ENCODE results near the gene SLC2A2.

The SLC2A2 gene

DNA sequence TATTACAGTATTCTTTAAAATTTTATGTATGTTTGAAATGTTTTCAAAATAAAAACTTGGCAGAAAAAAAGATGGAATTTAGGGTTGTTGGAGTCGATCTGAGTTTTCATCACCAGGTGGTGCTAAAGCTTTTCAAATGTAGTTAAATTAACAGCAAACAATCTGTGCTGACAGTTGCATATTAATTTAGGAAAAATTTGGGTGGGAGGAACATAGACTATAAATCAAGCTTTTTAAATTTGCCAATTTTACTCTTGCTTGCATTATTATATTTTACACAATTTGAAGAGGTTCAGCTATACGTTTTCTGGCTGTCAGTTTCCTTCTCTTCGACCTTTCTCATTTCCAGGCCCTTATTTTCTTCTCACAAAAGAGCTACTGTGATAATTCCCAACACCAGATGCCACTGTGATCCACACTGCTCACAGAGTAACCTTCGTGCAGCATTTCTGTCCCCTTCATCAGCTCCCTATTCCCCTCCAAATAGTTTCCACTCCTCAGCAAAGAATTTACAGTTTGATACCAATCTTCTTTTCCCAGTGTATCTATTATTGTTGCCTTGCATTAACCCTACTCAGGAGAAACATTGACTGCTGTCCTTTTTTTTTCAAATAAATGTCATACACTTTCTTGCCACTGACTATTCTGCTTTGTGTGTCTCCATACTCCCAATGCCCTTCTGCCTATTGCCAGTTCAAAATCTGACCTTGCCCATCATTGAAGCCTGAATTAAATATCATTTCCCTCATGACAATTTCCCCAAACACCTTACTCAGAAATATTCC lies 64.7 kb downstream of the SLC2A2 start:
- Histone ChIP-seq H3K27ac (no peak overlapping the region), H3K4me3 (no peak overlapping the region)
- no peak for DNase-seq (ENCODE audit: low spot score)

DNA sequence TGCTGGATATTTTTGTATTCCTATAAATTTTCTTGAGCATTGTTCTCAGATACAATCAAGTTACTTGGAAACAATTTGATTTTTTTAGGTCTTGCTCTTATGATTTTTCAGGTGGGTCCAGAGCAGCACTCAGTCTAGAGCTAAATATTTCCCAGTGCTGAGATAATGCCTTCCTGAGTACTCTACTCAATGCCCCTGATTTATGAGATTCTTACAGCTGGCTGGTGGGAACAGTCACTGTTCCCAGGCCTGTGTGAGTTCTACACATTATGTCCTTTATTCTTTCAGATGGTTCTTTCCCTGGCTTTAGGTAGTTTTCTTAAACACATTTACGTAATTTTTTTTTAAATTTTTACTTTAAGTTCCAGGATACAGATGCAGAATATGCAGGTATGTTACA lies 67.1 kb downstream of the SLC2A2 start:
- DNase-seq (ENCODE audit: low spot score), result no peak
- TF ChIP-seq, protein P1, sequence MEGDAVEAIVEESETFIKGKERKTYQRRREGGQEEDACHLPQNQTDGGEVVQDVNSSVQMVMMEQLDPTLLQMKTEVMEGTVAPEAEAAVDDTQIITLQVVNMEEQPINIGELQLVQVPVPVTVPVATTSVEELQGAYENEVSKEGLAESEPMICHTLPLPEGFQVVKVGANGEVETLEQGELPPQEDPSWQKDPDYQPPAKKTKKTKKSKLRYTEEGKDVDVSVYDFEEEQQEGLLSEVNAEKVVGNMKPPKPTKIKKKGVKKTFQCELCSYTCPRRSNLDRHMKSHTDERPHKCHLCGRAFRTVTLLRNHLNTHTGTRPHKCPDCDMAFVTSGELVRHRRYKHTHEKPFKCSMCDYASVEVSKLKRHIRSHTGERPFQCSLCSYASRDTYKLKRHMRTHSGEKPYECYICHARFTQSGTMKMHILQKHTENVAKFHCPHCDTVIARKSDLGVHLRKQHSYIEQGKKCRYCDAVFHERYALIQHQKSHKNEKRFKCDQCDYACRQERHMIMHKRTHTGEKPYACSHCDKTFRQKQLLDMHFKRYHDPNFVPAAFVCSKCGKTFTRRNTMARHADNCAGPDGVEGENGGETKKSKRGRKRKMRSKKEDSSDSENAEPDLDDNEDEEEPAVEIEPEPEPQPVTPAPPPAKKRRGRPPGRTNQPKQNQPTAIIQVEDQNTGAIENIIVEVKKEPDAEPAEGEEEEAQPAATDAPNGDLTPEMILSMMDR (IDR thresholded peaks at IDR 0.05), result no peak
- H3K27ac ChIP-seq, result no peak overlapping the region
- H3K4me3 ChIP-seq, result no peak overlapping the region

More for the DNA sequence above, 64.7 kb downstream of the SLC2A2 start:
- TF ChIP-seq, protein P1 (IDR thresholded peaks at IDR 0.05), result no peak

DNA sequence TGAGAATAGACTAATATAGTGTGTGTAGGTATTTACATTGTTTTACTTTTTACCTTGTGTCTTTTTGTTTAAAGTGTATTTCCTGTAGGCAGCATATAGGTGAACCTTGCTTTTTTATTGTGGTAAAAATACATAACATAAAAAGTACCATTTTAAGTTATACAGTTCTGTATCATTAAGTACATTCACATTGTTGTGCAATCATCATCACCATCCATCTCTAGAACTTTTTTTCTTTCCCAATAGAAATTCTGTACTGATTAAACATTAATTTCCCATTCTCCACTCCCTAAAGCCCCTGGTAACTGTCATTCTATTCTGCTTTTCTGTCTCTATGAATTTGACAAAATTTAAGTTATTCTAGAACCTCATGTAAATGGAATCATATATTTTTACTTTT lies 69.9 kb downstream of the SLC2A2 start:
- TF ChIP-seq, protein P1 (IDR thresholded peaks at IDR 0.05), result no peak
- no peak for DNase-seq (ENCODE audit: low spot score)

DNA sequence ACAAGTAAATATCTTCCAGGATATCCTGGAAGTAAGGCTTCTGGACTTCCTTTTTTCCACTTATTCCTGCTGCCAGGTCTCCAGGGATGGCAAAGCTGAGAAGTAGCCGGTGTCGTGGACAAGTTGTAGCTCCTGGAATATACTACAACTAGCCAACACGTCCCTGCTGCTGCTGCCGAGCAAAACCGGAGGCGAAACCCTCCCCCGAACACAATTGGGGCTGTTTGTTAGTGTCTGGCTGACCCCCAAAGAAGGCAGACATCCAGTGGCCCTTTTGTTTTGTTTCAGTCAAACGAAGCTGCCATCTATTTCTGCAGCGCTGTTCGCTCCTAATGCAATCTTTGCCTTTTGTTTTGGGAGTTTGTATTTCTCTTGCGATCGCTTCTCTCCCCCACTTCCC lies 72.8 kb downstream of the SLC2A2 start:
- TF ChIP-seq, protein P1 (IDR thresholded peaks at IDR 0.05), result no peak
- Histone ChIP-seq H3K4me3 (no peak overlapping the region), H3K27ac (no peak overlapping the region)
- DNase-seq (ENCODE audit: low spot score), result no peak

More for the DNA sequence above, 69.9 kb downstream of the SLC2A2 start:
- Histone ChIP-seq H3K27ac (no peak overlapping the region), H3K4me3 (no peak overlapping the region)

DNA sequence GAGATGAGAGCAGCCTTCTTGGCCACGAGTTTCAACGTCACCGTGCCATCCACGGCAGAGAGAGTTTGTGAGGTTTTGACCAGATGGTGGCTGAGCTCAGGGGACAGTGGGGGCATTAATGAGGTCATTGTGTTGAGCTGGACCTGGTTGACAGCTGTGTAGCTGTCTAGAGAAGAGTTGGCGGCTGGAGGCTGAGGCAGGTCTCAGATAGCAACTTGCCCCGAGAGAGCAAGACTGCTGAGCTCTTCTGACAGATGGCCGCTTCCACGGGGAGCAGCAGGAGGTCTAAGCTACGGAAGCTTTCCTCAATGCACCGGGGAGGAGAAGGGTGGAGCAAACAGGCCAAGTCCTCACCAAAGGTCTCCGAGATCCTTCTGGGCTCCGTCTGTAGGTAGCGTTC lies 73.3 kb downstream of the SLC2A2 start:
- no peak for DNase-seq (ENCODE audit: low spot score)
- H3K4me3 ChIP-seq, result no peak overlapping the region
- TF ChIP-seq, protein P1 (IDR thresholded peaks at IDR 0.05), result no peak
- H3K27ac ChIP-seq, result no peak overlapping the region

DNA sequence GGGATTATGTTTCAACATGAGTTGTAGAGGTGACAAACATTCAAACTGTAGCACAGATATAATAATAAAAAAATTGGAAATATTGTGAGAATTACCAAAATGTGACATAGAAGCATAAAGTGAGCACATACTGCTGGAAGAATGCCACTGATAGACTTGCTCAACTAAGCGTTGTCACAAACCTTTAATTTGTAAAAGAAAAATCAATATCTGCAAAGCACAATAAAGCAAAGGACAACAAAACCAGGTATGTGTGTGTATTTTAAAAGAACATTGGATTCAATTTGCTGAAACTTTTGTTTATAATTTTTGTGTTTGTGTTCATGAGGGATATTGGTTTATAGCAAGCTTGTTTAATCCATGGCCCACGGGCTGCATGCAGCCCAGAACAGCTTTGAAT lies 77.3 kb downstream of the SLC2A2 start:
- Histone ChIP-seq H3K4me3 (no peak overlapping the region), H3K27ac (no peak overlapping the region)
- TF ChIP-seq, protein P1 (IDR thresholded peaks at IDR 0.05), result no peak
- no peak for DNase-seq (ENCODE audit: low spot score)

All from coronary artery (tissue), 2 donors.